GM23338 (cell line): ENCODE results near the gene LIX1. TPM values are rescaled to one million over a fixed set of nuclear protein-coding genes. Genes with fewer than 3 reads are reported as not detected.

ENCODE experiments used
- ATAC-seq: fragments of 200-7000 bp; cut with Tn5 transposase; 3 replicates; pipeline ENCODE4 v1.9.1; 2020
- DNase-seq: peaks from one replicate; pipeline ENCODE4 v3.0.0-alpha.2; 2015; ENCODE audit warnings: low spot score
- H2AFZ ChIP-seq: fragments of 200-600 bp; sonication (generic); 2 replicates; pipeline ENCODE4 v1.8.0; 2016; ENCODE audit warnings: antibody characterized with exemption, mild to moderate bottlenecking, moderate library complexity
- H3F3A ChIP-seq: fragments of 200-600 bp; sonication (generic); replicated peaks from 2 replicates; pipeline ENCODE4 v1.8.0; 2017; ENCODE audit warnings: antibody characterized with exemption, mixed run types, low read depth
- H3K27ac ChIP-seq: fragments of 200-600 bp; sonication (generic); 2 replicates; pipeline ENCODE4 v1.6.1; 2016; ENCODE audit warnings: low read depth
- H3K27me3 ChIP-seq: fragments of 200-600 bp; sonication (generic); 2 replicates; pipeline ENCODE4 v1.8.0; 2016; ENCODE audit warnings: mild to moderate bottlenecking, mixed run types, moderate library complexity; ENCODE audit not compliant: insufficient read depth
- H3K36me3 ChIP-seq: fragments of 200-600 bp; sonication (generic); 2 replicates; pipeline ENCODE4 v1.8.0; 2016; ENCODE audit warnings: mild to moderate bottlenecking; ENCODE audit not compliant: insufficient read depth
- H3K4me1 ChIP-seq: fragments of 200-600 bp; sonication (generic); 2 replicates; pipeline ENCODE4 v1.8.0; 2016; ENCODE audit warnings: mild to moderate bottlenecking, moderate library complexity; ENCODE audit not compliant: insufficient read depth
- H3K4me2 ChIP-seq: fragments of 200-600 bp; sonication (generic); 2 replicates; pipeline ENCODE4 v1.7.1; 2017; ENCODE audit warnings: mixed run types
- H3K4me3 ChIP-seq: fragments of 200-600 bp; sonication (generic); 2 replicates; pipeline ENCODE4 v1.6.1; 2016; ENCODE audit warnings: mixed run types
- H3K79me2 ChIP-seq: fragments of 200-600 bp; sonication (generic); replicated peaks from 2 replicates; pipeline ENCODE4 v1.8.0; 2017; ENCODE audit warnings: mild to moderate bottlenecking; ENCODE audit not compliant: insufficient read depth
- H3K9me2 ChIP-seq: fragments of 200-600 bp; sonication (generic); 2 replicates; pipeline ENCODE4 v1.8.0; 2017; ENCODE audit not compliant: insufficient read depth
- H4K20me1 ChIP-seq: fragments of 200-600 bp; sonication (generic); replicated peaks from 2 replicates; pipeline ENCODE4 v1.8.0; 2017; ENCODE audit warnings: mild to moderate bottlenecking; ENCODE audit not compliant: insufficient read depth
- H3K27ac Mint-ChIP-seq: 2 replicates; pipeline ENCODE4 v1.8.0; 2020; ENCODE audit warnings: inconsistent platforms, mild to moderate bottlenecking, moderate library complexity, mixed read lengths
- H3K27me3 Mint-ChIP-seq: 3 replicates; pipeline ENCODE4 v1.8.0; 2022; ENCODE audit warnings: low read depth, mild to moderate bottlenecking, moderate library complexity, mixed read lengths, inconsistent platforms; ENCODE audit not compliant: insufficient read depth, poor library complexity
- H3K36me3 Mint-ChIP-seq: 3 replicates; pipeline ENCODE4 v1.8.0; 2021; ENCODE audit warnings: low read depth, mild to moderate bottlenecking, inconsistent platforms, moderate library complexity, mixed read lengths
- H3K4me1 Mint-ChIP-seq: 3 replicates; pipeline ENCODE4 v1.8.0; 2020; ENCODE audit warnings: mild to moderate bottlenecking, inconsistent platforms, mixed read lengths
- H3K4me3 Mint-ChIP-seq: 3 replicates; pipeline ENCODE4 v1.8.0; 2021; ENCODE audit warnings: moderate library complexity, mild to moderate bottlenecking, inconsistent platforms, mixed read lengths
- H3K9me3 Mint-ChIP-seq: 3 replicates; pipeline ENCODE4 v1.8.0; 2020; ENCODE audit warnings: moderate library complexity, mild to moderate bottlenecking, inconsistent platforms, mixed read lengths
- CREB1 ChIP-seq: fragments of 250-450 bp; sonication (Bioruptor Pico); IDR thresholded peaks from 2 replicates; pipeline ENCODE4 v1.5.0; 2020; ENCODE audit warnings: low read depth, mild to moderate bottlenecking, moderate library complexity
- CTCF ChIP-seq, 2 experiments: fragments of 200-600 bp in 1 of 2; sonication (generic) in 1 of 2; conservative IDR thresholded peaks; 2 replicates each; pipeline versions ENCODE4 v1.5.1 to v1.6.1; 2016 to 2017; ENCODE audit warnings: antibody characterized with exemption in 2 of 2, low read depth in 2 of 2, mild to moderate bottlenecking in 2 of 2, moderate library complexity in 1 of 2
- EZH2phosphoT487 ChIP-seq: fragments of 200-600 bp; sonication (generic); IDR thresholded peaks from one replicate; pipeline ENCODE4 v1.8.1; 2018; ENCODE audit warnings: antibody characterized with exemption; ENCODE audit not compliant: unreplicated experiment
- POLR2AphosphoS5 ChIP-seq: IDR thresholded peaks from 2 replicates; pipeline ENCODE4 v1.6.1; 2016; ENCODE audit warnings: antibody characterized with exemption, low read depth
- REST ChIP-seq: IDR thresholded peaks from one replicate; pipeline ENCODE4 v1.6.1; 2018; ENCODE audit warnings: antibody characterized with exemption; ENCODE audit not compliant: unreplicated experiment
- ZNF331 ChIP-seq: fragments of 250-450 bp; sonication (Bioruptor Pico); IDR thresholded peaks from 2 replicates; pipeline ENCODE4 v1.5.0; 2020; ENCODE audit warnings: low read depth, mild to moderate bottlenecking, moderate library complexity
- ZNF462 ChIP-seq: fragments of 250-450 bp; sonication (Bioruptor Pico); IDR thresholded peaks from 2 replicates; pipeline ENCODE4 v1.5.0; 2020; ENCODE audit warnings: mild to moderate bottlenecking, moderate library complexity
- polyA plus RNA-seq: library from polyadenylated mRNA; unstranded; fragments of >200 nt; fragmentation: Nextera tagmentation; extraction: Ambion mirVana; gene quantifications from 2 replicates; pipeline ENCODE4 v1.2.1, GENCODE V29; 2016
- total RNA-seq: library from RNA; depleted of rRNA; stranded (reverse); fragments of >200 nt; shearing (Covaris generic); gene quantifications from 2 replicates; pipeline ENCODE4 v1.2.3, GENCODE V29; 2014

Gene LIX1
- total and polyA plus RNA-seq, 2 experiments from 2014 or later, result 0.13 TPM; not detected in 1

GRCh38 chr5:97121848-97122247 is 20.6 kb downstream of the LIX1 start (continued):
- TF ChIP-seq ZNF462 (CRISPR knock-in tag) (no peak), EZH2phosphoT487 (no peak)

GRCh38 chr5:97120195-97120594 is 22.2 kb downstream of the LIX1 start:
- no peaks in the 10 kb centered on the region for H3K9me2 ChIP-seq
- peak overlapping the region; percentile 6; the same call in 1 of the 2 replicates for H2AFZ ChIP-seq
- H3K4me3 ChIP-seq, result no peak overlapping the region
- H4K20me1 ChIP-seq, result no peaks in the 10 kb centered on the region
- no peak overlapping the region for H3K4me3 Mint-ChIP-seq
- H3K27ac Mint-ChIP-seq, result no peak overlapping the region
- ATAC-seq (no peak), DNase-seq (no peak)
- no peaks in the 10 kb centered on the region for H3K27me3 ChIP-seq
- H3K27me3 Mint-ChIP-seq, result peaks cover 3% of the 10 kb centered on the region
- H3K4me2 ChIP-seq, result no peak overlapping the region
- H3K36me3 Mint-ChIP-seq, result no peaks in the 10 kb centered on the region
- no peak overlapping the region for H3K27ac ChIP-seq
- H3K36me3 ChIP-seq, result no peaks in the 10 kb centered on the region
- peaks cover 15% of the 10 kb centered on the region for H3K4me1 Mint-ChIP-seq
- H3K4me1 ChIP-seq, result peaks cover 8% of the 10 kb centered on the region; the same call in 1 of the 2 replicates
- no peaks in the 10 kb centered on the region for H3F3A ChIP-seq
- no peaks in the 10 kb centered on the region for H3K79me2 ChIP-seq
- H3K9me3 Mint-ChIP-seq, result no peaks in the 10 kb centered on the region
- TF ChIP-seq POLR2AphosphoS5, result no peak
- no peak for TF ChIP-seq CREB1 (CRISPR knock-in tag)
- no peak for TF ChIP-seq REST
- TF ChIP-seq CTCF (conservative IDR thresholded peaks at IDR 0.05; ENCODE audit: low read depth in 2 of 2), result no peak
- TF ChIP-seq ZNF331, result no peak
- TF ChIP-seq EZH2phosphoT487, result no peak
